ENCODE data around the gene MRPL28.

DNA sequence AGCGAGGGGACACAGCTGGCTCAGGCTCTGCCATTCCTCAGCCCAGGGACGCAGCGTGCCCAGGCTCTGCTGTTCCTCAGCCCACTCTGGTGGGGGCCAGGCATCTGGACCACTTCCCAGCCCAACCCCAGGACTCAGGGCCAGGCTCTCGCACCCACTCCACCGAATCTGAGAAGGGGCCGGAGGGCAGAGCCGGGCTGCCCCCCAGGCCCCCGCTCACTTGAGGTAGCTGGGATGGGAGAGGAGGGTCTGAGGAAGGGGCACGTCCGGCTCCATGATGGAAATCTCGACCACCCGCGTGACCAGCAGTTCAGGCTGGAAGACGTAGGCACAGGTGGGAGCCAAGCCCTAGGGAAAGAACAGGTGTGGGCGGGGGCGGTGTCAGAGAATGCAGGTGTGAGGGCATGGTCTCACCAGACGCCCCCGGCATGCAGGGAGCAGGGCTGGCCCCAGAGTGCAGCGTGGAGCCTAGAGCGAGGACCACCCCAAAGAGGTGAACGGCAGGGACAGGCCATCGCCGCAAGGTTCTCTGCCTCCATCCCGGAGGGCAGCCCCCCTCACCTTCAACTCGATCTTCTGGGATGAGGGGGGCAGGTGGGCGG lies 6.6 kb upstream of the MRPL28 start:
- TF ChIP-seq, protein P1, sequence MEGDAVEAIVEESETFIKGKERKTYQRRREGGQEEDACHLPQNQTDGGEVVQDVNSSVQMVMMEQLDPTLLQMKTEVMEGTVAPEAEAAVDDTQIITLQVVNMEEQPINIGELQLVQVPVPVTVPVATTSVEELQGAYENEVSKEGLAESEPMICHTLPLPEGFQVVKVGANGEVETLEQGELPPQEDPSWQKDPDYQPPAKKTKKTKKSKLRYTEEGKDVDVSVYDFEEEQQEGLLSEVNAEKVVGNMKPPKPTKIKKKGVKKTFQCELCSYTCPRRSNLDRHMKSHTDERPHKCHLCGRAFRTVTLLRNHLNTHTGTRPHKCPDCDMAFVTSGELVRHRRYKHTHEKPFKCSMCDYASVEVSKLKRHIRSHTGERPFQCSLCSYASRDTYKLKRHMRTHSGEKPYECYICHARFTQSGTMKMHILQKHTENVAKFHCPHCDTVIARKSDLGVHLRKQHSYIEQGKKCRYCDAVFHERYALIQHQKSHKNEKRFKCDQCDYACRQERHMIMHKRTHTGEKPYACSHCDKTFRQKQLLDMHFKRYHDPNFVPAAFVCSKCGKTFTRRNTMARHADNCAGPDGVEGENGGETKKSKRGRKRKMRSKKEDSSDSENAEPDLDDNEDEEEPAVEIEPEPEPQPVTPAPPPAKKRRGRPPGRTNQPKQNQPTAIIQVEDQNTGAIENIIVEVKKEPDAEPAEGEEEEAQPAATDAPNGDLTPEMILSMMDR (IDR thresholded peaks at IDR 0.05) = no peak
- TF ChIP-seq EZH2 (IDR thresholded peaks at IDR 0.05) (no peak), EZH2phosphoT487 (IDR thresholded peaks at IDR 0.05) (no peak)

Data from neural progenitor cell (in vitro differentiated cells).